ENCODE data around the gene MYOD1. TPM values are rescaled to one million over a fixed set of nuclear protein-coding genes. Genes with fewer than 3 reads are reported as not detected.

Gene MYOD1
- total RNA-seq, 8 experiments from 2014 or later, result 0.11 to 0.62 (median 0.20) TPM; not detected in 3

GRCh38 chr11:17730608-17731462 lies 11.5 kb downstream of the MYOD1 start:
- in situ Hi-C loops (cut with MboI; ENCODE audit: low pct_unique_long_range_greater_than_20kb in 2 of 9, low sequenced_read_pairs in 9 of 9, unreplicated experiment in 9 of 9), result loop anchor here in 6 of 9 experiments (10.0 to 25.0 kb wide), 2 partner anchors 244 to 256 kb away; no protein-coding TSS in a partner anchor
- Histone ChIP-seq H3K4me1 (replicated peaks in 1 of 2) (peaks cover 0 to under 1% of the 10 kb centered on the region in 2 donors), H3K4me3 (no peak overlapping the region), H3K27ac (no peak overlapping the region)
- WGBS, 10 experiments, result 0 to 50% (median 3%) methylated on average over 1 to 8 of the region's 9 CpGs
- peak; percentile 54 to 73 (median 65) for ATAC-seq (replicated peaks in 6 of 8)

DNA sequence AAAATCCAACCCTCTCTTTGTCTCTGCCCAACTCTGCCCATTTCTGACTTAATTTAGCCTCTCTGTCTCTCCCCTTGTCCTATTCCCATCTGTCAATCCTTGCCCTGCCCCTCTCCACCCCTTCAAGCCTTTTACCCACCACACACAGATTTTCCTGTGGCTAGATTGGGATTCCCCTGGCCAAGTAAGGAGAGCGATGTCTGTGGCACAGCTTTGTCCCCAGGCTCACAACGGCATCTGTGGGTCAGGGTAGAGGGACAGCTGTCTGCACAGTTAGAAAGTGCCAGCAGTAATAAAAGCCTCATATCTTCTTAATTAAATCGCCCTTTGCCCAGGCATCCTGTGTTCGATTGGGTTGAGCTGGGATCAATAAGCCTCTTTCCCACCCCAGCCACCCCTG lies 13.9 kb downstream of the MYOD1 start:
- H3K4me3 ChIP-seq, result no peak overlapping the region
- no peak for ATAC-seq (replicated peaks in 6 of 8)
- peaks cover 16 to 17% of the 10 kb centered on the region in 2 donors for H3K4me1 ChIP-seq (replicated peaks in 1 of 2)
- in situ Hi-C loops (cut with MboI; ENCODE audit: low pct_unique_long_range_greater_than_20kb in 2 of 9, low sequenced_read_pairs in 9 of 9, unreplicated experiment in 9 of 9), result loop anchor here in 6 of 9 experiments (10.0 to 25.0 kb wide), 2 partner anchors 242 to 254 kb away; no protein-coding TSS in a partner anchor
- no peak overlapping the region for H3K27ac ChIP-seq
- 60 to 100% (median 82%) methylated on average over 1 to 2 of the region's 4 CpGs; no CpG with 5 or more reads in 6 of the 10 experiments for WGBS, 10 experiments

GRCh38 chr11:17734418-17734911 lies 15.1 kb downstream of the MYOD1 start, which contains the start of gene KCNC1:
KCNC1 (plus strand) TSS chr11:17734781; CDS start chr11:17736003, 1,222 bp downstream.
- WGBS, 10 experiments, result no CpG with 5 or more reads among the region's 66 CpGs
- H3K4me3 ChIP-seq, result peak within 1 kb of the TSS; percentile 59 to 87 (median 66)
- peaks cover 21 to 22% of the 10 kb centered on the region in 2 donors for H3K4me1 ChIP-seq (replicated peaks in 1 of 2)
- ATAC-seq (replicated peaks in 6 of 8), result peak; percentile 59 to 84 (median 76)
- in situ Hi-C loops (cut with MboI; ENCODE audit: low pct_unique_long_range_greater_than_20kb in 2 of 9, low sequenced_read_pairs in 9 of 9, unreplicated experiment in 9 of 9), result loop anchor here in 6 of 9 experiments (10.0 to 25.0 kb wide), 2 partner anchors 240 to 253 kb away; no protein-coding TSS in a partner anchor
- peak within 1 kb of the TSS; percentile 47 to 55 for H3K27ac ChIP-seq

DNA sequence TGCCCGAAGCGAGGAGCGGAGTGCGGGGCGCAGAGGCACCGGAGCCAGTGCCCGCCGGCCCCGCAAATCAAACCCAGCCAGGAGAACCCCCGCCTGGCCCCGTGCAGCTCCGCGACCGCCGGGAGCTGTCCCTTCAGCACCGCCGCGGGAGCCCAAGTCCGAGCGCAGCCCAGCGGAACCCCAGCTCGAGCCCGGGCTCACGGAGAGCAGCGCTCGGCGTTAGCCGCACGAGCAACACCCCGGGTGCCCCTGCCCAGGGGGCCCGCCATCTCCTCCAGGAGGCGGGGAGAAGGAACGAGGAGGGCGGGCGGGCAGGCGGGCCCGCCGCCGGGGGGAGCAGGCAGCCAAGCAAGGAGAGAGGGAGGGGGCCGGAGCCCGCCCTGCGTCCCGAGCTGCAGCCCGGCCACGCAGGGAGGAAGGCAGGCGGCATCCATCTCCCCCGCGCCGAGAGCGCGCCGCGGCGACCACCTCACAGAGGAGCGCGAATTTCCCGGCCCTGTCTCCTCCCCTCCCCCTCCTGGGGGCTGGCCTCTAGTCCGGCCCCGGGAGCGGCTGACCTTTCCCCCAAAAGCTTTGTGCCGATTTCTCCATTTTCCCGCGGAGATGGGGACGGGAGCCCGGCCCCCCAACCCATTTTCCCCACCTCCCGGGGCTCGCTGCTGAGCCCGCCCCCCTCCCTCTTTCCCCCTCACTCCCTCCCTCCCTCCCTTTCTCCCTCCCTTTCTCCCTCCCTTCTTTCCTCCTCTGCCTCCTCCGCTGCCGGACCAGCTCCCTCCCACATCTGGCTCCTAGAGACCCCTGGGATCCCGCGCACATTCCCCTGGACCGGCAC lies 15.8 kb downstream of the MYOD1 start:
- in situ Hi-C loops (cut with MboI; ENCODE audit: low pct_unique_long_range_greater_than_20kb in 2 of 9, low sequenced_read_pairs in 9 of 9, unreplicated experiment in 9 of 9), result loop anchor here in 6 of 9 experiments (10.0 to 25.0 kb wide), 2 partner anchors 240 to 252 kb away; no protein-coding TSS in a partner anchor
- peak overlapping the region; percentile 59 to 87 (median 66) for H3K4me3 ChIP-seq
- peak; percentile 29 to 86 (median 54) for ATAC-seq (replicated peaks in 6 of 8)
- H3K27ac ChIP-seq, result peak overlapping the region; percentile 47 to 55
- peaks cover 22 to 27% of the 10 kb centered on the region in 2 donors for H3K4me1 ChIP-seq (replicated peaks in 1 of 2)
- no CpG with 5 or more reads among the region's 73 CpGs for WGBS, 10 experiments

GRCh38 chr11:17735818-17736578 lies 16.6 kb downstream of the MYOD1 start:
- peaks cover 22 to 27% of the 10 kb centered on the region in 2 donors for H3K4me1 ChIP-seq (replicated peaks in 1 of 2)
- H3K4me3 ChIP-seq, result peak overlapping the region; percentile 59 to 87 (median 66)
- ATAC-seq (replicated peaks in 6 of 8), result peak in 3 of 8 experiments; percentile 1 to 5 (median 4)
- in situ Hi-C loops (cut with MboI; ENCODE audit: low pct_unique_long_range_greater_than_20kb in 2 of 9, low sequenced_read_pairs in 9 of 9, unreplicated experiment in 9 of 9), result loop anchor here in 6 of 9 experiments (10.0 to 25.0 kb wide), 2 partner anchors 239 to 251 kb away; no protein-coding TSS in a partner anchor
- H3K27ac ChIP-seq, result no peak overlapping the region
- WGBS, 10 experiments, result 0 to 43% (median 20%) methylated on average over 2 to 9 of the region's 102 CpGs; no CpG with 5 or more reads in 7 of the 10 experiments

DNA sequence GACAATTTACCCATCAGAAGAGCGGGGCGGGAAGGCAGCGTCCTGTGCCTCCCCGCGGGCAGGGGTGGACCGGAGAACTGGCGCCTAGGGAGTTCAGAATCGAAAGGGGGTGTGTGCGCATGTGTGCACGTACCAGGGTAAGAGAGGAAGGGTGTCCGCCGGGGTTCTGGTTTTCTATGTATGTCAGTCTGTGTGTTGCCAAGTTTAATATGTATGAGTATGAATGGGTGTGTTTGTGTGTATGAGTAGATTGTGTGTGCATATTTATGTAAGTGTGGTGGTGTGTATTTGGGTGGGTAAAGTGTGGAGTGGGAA lies 17.2 kb downstream of the MYOD1 start:
- Histone ChIP-seq H3K4me1 (replicated peaks in 1 of 2) (peaks cover 22 to 27% of the 10 kb centered on the region in 2 donors), H3K27ac (no peak overlapping the region), H3K4me3 (peak overlapping the region; percentile 59 to 87 (median 66))
- in situ Hi-C loops (cut with MboI; ENCODE audit: low pct_unique_long_range_greater_than_20kb in 2 of 9, low sequenced_read_pairs in 9 of 9, unreplicated experiment in 9 of 9), result loop anchor here in 6 of 9 experiments (10.0 to 25.0 kb wide), 2 partner anchors 238 to 251 kb away; no protein-coding TSS in a partner anchor
- no peak for ATAC-seq (replicated peaks in 6 of 8)
- 12 to 100% (median 45%) methylated on average over 2 to 12 of the region's 12 CpGs; no CpG with 5 or more reads in 6 of the 10 experiments for WGBS, 10 experiments

- in situ Hi-C loops (cut with MboI; ENCODE audit: low pct_unique_long_range_greater_than_20kb in 2 of 9, low sequenced_read_pairs in 9 of 9, unreplicated experiment in 9 of 9), result loop anchor here in 6 of 9 experiments (10.0 to 25.0 kb wide), 2 partner anchors 238 to 250 kb away; no protein-coding TSS in a partner anchor
- H3K4me1 ChIP-seq (replicated peaks in 1 of 2), result peaks cover 22 to 27% of the 10 kb centered on the region in 2 donors
- ATAC-seq (replicated peaks in 6 of 8), result no peak
- WGBS, 10 experiments, result 17 to 88% (median 60%) methylated on average over 1 to 7 of the region's 15 CpGs; no CpG with 5 or more reads in 3 of the 10 experiments
- no peak overlapping the region for H3K27ac ChIP-seq
- peak overlapping the region; percentile 59 to 87 (median 66) for H3K4me3 ChIP-seq
These were observed 17.8 kb downstream of the MYOD1 start for GRCh38 chr11:17736930-17737817.

GRCh38 chr11:17738151-17738973 lies 19.0 kb downstream of the MYOD1 start:
- Histone ChIP-seq H3K27ac (peak overlapping the region in 1 of 2 donors; percentile 25), H3K4me3 (peak overlapping the region; percentile 59 to 87 (median 66)), H3K4me1 (replicated peaks in 1 of 2) (peaks cover 22 to 27% of the 10 kb centered on the region in 2 donors)
- WGBS, 10 experiments, result 15 to 53% (median 28%) methylated on average over 4 to 8 of the region's 10 CpGs; no CpG with 5 or more reads in 5 of the 10 experiments
- no peak for ATAC-seq (replicated peaks in 6 of 8)
- in situ Hi-C loops (cut with MboI; ENCODE audit: low pct_unique_long_range_greater_than_20kb in 2 of 9, low sequenced_read_pairs in 9 of 9, unreplicated experiment in 9 of 9), result loop anchor here in 6 of 9 experiments (10.0 to 25.0 kb wide), 2 partner anchors 236 to 249 kb away; no protein-coding TSS in a partner anchor

DNA sequence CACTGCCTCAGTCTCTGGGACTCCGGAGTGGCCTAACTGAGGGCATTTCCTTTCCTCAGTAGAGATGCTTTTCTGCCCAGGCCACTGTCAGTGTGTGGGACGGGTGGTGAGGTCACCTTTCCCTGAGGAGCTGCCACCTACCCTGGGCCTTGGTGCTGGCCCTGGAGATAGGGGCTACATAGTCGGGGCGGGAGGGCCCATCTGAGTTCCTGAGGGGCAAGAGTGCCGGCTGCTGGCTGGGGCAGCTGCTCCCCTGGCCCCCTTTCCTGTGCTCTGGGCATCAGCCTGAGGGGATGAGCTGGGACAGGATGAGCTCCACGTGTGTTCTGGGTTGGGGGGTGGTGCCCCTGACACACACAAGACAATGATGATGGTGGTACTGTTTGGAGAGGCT lies 20.6 kb downstream of the MYOD1 start:
- Histone ChIP-seq H3K4me1 (replicated peaks in 1 of 2) (peaks cover 23 to 27% of the 10 kb centered on the region in 2 donors), H3K4me3 (peak overlapping the region in 1 of 5 donors; percentile 62), H3K27ac (no peak overlapping the region)
- 20% methylated on average over 1 of the region's 6 CpGs; no CpG with 5 or more reads in 8 of the 10 experiments for WGBS, 10 experiments
- peak in 1 of 8 experiments; percentile 2 for ATAC-seq (replicated peaks in 6 of 8)
- in situ Hi-C loops (cut with MboI; ENCODE audit: low pct_unique_long_range_greater_than_20kb in 2 of 9, low sequenced_read_pairs in 9 of 9, unreplicated experiment in 9 of 9), result loop anchor here in 6 of 9 experiments (10.0 to 25.0 kb wide), 2 partner anchors 235 to 247 kb away; no protein-coding TSS in a partner anchor

DNA sequence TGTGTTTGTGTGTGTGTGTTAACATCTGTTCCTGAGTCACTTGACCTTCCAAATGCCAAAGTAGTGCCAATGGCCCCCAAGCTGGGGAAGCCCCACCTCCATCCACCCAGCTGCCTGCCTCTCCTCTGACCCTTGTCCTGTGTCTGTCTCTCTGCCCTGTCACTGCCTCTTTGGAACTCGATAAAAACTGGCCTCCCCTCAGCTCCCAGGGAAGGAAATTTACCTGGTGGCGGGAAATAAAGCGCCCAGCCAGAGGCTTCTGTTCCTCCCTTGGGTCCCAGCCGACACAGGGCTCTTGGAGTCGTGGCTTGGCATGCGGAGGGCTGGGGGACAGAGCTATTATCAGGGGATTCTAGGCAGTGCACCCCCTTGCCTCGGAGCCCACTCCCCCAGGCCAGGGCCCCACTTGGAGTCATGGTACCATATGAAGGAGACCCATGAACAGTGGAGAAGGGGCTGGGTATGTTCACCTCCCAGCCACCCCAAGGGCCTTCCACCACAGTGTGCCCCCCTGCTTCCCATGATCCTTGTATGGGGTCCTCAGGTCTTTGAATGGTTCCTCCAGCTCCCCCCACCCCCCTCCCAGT lies 21.4 kb downstream of the MYOD1 start:
- no peak for ATAC-seq (replicated peaks in 6 of 8)
- Histone ChIP-seq H3K4me3 (no peak overlapping the region), H3K4me1 (replicated peaks in 1 of 2) (peaks cover 23 to 27% of the 10 kb centered on the region in 2 donors), H3K27ac (no peak overlapping the region)
- WGBS, 10 experiments, result 79 to 84% (median 83%) methylated on average over 4 to 6 of the region's 7 CpGs; no CpG with 5 or more reads in 7 of the 10 experiments
- in situ Hi-C loops (cut with MboI; ENCODE audit: low pct_unique_long_range_greater_than_20kb in 2 of 9, low sequenced_read_pairs in 9 of 9, unreplicated experiment in 9 of 9), result loop anchor here in 2 of 9 experiments (25.0 kb wide), 1 partner anchor 247 kb away; no protein-coding TSS in a partner anchor

Measured in motor neuron (in vitro differentiated cells).